ENCODE results near the gene CMPK2. TPM values are rescaled to one million over a fixed set of nuclear protein-coding genes. Genes with fewer than 3 reads are reported as not detected.

Gene CMPK2
- total RNA-seq, 3 donors from 2014 or later (not counting 1 experiment from before 2014, with no cell fraction given): 5.8 to 11.4 (median 8.6) TPM

DNA sequence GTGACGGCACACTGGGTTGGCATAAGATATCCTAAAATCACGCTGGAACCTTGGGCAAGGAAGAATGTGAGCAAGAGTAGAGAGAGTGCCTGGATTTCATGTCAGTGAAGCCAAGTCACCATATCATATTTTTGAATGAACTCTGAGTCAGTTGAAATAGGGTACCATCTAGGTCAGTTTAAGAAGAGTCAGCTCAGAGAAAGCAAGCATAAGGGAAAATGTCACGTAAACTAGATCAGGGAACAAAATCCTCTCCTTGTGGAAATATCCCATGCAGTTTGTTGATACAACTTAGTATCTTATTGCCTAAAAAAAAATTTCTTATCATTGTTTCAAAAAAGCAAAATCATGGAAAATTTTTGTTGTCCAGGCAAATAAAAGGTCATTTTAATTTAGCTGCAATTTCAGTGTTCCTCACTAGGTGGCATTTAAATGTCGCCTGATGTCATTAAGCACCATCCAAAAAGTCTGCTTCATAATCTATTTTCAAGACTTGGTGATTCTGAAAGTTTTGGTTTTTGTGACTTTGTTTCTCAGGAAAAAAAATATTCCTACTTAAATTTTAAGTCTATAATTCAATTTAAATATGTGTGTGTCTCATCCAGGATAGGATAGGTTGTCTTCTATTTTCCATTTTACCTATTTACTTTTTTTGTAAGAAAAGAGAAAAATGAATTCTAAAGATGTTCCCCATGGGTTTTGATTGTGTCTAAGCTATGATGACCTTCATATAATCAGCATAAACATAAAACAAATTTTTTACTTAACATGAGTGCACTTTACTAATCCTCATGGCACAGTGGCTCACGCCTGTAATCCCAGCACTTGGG lies 31.4 kb upstream of the CMPK2 start:
- intact Hi-C loops (cut with micrococcal nuclease): loop anchor here (1.0 kb wide), 1 partner anchor 147 kb away; no protein-coding TSS in a partner anchor
- H3K27me3 ChIP-seq (ENCODE audit: control insufficient read depth, insufficient read depth, low read length): no peaks in the 10 kb centered on the region
- Mint-ChIP-seq H3K4me3 (no peak overlapping the region), H3K27me3 (ENCODE audit: low read depth in 2 of 2) (no peaks in the 10 kb centered on the region), H3K36me3 (peaks cover 7% of the 10 kb centered on the region), H3K27ac (no peak overlapping the region), H3K4me1 (peaks cover 4 to 5% of the 10 kb centered on the region in 2 donors), H3K9me3 (peaks cover 2 to 6% of the 10 kb centered on the region in 2 donors)
- WGBS (ENCODE audit: insufficient coverage): 75% methylated on average over 5 of the region's 5 CpGs
- no peaks in the 10 kb centered on the region for H3K4me1 ChIP-seq (ENCODE audit: control insufficient read depth, insufficient read depth, low read length)
- no peak overlapping the region for H3K27ac ChIP-seq (ENCODE audit: low read length)
- ATAC-seq: peak in 2 of 3 donors; percentile 63 to 64
- DNase-seq: peak in 1 of 2 donors; percentile 74
- no peaks in the 10 kb centered on the region for H3K9me3 ChIP-seq (ENCODE audit: control insufficient read depth, insufficient read depth, low read length)
- H3K36me3 ChIP-seq (ENCODE audit: control insufficient read depth, insufficient read depth, low read length): no peaks in the 10 kb centered on the region
- TF ChIP-seq, protein P1, sequence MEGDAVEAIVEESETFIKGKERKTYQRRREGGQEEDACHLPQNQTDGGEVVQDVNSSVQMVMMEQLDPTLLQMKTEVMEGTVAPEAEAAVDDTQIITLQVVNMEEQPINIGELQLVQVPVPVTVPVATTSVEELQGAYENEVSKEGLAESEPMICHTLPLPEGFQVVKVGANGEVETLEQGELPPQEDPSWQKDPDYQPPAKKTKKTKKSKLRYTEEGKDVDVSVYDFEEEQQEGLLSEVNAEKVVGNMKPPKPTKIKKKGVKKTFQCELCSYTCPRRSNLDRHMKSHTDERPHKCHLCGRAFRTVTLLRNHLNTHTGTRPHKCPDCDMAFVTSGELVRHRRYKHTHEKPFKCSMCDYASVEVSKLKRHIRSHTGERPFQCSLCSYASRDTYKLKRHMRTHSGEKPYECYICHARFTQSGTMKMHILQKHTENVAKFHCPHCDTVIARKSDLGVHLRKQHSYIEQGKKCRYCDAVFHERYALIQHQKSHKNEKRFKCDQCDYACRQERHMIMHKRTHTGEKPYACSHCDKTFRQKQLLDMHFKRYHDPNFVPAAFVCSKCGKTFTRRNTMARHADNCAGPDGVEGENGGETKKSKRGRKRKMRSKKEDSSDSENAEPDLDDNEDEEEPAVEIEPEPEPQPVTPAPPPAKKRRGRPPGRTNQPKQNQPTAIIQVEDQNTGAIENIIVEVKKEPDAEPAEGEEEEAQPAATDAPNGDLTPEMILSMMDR (IDR thresholded peaks at IDR 0.05): peak; percentile 75
- no peak overlapping the region for H3K4me3 ChIP-seq (ENCODE audit: low read length)

DNA sequence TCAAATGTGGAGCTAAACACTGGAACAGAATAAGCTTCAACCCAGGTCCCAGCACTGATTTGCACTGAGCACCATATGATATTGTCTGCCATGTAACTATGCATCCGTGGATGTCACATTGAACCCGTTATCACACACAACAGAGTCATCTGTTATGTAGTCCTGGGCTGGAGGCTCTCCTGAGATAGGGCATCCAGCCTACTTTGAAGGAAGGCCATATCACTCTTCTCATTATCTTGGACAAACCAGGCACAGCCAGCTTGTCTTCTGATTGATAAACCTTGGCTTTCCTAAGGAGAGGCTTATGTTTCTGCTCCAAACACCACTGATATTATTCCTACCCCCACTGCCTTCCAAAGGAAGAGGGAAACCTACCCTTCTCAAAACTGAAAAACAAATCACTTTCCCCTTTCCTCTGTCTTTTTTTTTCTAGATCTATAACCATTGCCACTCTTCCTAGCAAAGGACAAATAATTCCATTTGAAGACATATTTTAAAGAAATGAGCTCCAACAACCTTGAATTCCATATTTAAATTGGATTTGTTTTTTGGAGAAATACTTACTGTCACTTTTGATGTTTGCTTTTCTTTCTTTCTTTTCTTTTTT lies 28.3 kb upstream of the CMPK2 start:
- H3K4me1 ChIP-seq (ENCODE audit: control insufficient read depth, insufficient read depth, low read length): no peaks in the 10 kb centered on the region
- H3K9me3 Mint-ChIP-seq: no peaks in the 10 kb centered on the region
- H3K4me3 Mint-ChIP-seq: no peak overlapping the region
- H3K4me3 ChIP-seq (ENCODE audit: low read length): no peak overlapping the region
- H3K27me3 Mint-ChIP-seq (ENCODE audit: low read depth in 2 of 2): no peaks in the 10 kb centered on the region
- intact Hi-C loops (cut with micrococcal nuclease): no loop called here
- no peaks in the 10 kb centered on the region for H3K4me1 Mint-ChIP-seq
- ATAC-seq: no peak
- DNase-seq: no peak
- H3K27ac ChIP-seq (ENCODE audit: low read length): no peak overlapping the region
- 92% methylated on average over 2 of the region's 2 CpGs for WGBS (ENCODE audit: insufficient coverage)
- H3K36me3 Mint-ChIP-seq: no peaks in the 10 kb centered on the region
- H3K36me3 ChIP-seq (ENCODE audit: control insufficient read depth, insufficient read depth, low read length): peaks cover under 1% of the 10 kb centered on the region
- H3K9me3 ChIP-seq (ENCODE audit: control insufficient read depth, insufficient read depth, low read length): no peaks in the 10 kb centered on the region
- H3K27ac Mint-ChIP-seq: no peak overlapping the region
- TF ChIP-seq, protein P1 (IDR thresholded peaks at IDR 0.05): no peak
- H3K27me3 ChIP-seq (ENCODE audit: control insufficient read depth, insufficient read depth, low read length): no peaks in the 10 kb centered on the region

DNA sequence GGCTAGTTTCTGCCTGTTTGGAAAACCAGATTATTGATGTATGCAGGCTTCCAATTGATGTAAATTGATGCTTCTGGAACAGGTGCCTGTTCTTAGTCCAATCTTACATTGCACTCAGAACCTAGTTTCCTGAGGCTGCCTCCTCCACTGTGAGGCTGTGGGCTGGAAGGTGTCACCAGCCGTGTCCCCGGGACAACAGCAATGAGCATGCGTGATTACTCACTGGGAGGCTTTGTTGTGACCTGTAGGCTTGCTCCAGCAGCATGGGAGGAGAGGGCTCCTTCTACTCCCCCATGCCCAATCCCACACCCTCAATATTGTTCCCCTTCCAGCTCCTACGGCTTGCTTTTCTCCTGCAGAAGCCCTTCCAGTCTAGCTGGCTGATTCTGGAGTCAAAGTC lies 23.0 kb upstream of the CMPK2 start:
- WGBS (ENCODE audit: insufficient coverage): 93% methylated on average over 4 of the region's 4 CpGs
- H3K9me3 ChIP-seq (ENCODE audit: control insufficient read depth, insufficient read depth, low read length): no peaks in the 10 kb centered on the region
- intact Hi-C loops (cut with micrococcal nuclease): no loop called here
- Mint-ChIP-seq H3K36me3 (no peaks in the 10 kb centered on the region), H3K27me3 (ENCODE audit: low read depth in 2 of 2) (no peaks in the 10 kb centered on the region), H3K4me3 (no peak overlapping the region), H3K9me3 (no peaks in the 10 kb centered on the region), H3K4me1 (no peaks in the 10 kb centered on the region), H3K27ac (no peak overlapping the region)
- no peak overlapping the region for H3K4me3 ChIP-seq (ENCODE audit: low read length)
- DNase-seq (no peak), ATAC-seq (no peak)
- no peaks in the 10 kb centered on the region for H3K4me1 ChIP-seq (ENCODE audit: control insufficient read depth, insufficient read depth, low read length)
- TF ChIP-seq, protein P1 (IDR thresholded peaks at IDR 0.05): no peak
- peaks cover 2% of the 10 kb centered on the region for H3K36me3 ChIP-seq (ENCODE audit: control insufficient read depth, insufficient read depth, low read length)
- H3K27ac ChIP-seq (ENCODE audit: low read length): no peak overlapping the region
- no peaks in the 10 kb centered on the region for H3K27me3 ChIP-seq (ENCODE audit: control insufficient read depth, insufficient read depth, low read length)
